A549 (cell line): Measurements from ENCODE around the gene YTHDF2. TPM values are rescaled to one million over a fixed set of nuclear protein-coding genes. Genes with fewer than 3 reads are reported as not detected.

Experiments used
- ATAC-seq, 2 experiments: fragments of 200-7000 bp in 1 of 2; fragments of >200 bp in 1 of 2; cut with Nextera tagmentation in 1 of 2; cut with Tn5 transposase in 1 of 2; 3 replicates each; pipeline versions ENCODE4 v1.8.0 to v1.9.1; 2018 to 2020; ENCODE audit warnings: mild to moderate bottlenecking in 1 of 2, moderate library complexity in 1 of 2
- CTCF ChIA-PET: fragments of 300-600 bp; sonication (Branson Sonifier 250); formaldehyde crosslinking; extraction: SDS; loops from one replicate; lab custom pipeline; 2021; ENCODE audit warnings: antibody characterized with exemption, inconsistent platforms; lab: Yijun Ruan, JAX
- POLR2A ChIA-PET: fragments of 350-600 bp; formaldehyde crosslinking; extraction: SDS; loops from one replicate; lab custom pipeline; 2021; ENCODE audit warnings: antibody characterized with exemption, inconsistent platforms; lab: Yijun Ruan, JAX
- DNase-seq, 2 experiments: peaks; one replicate each; pipeline versions ENCODE4 v3.0.0 to v3.0.0-alpha.2; 2011 to 2016; ENCODE audit warnings: low read depth in 1 of 2, low spot score in 1 of 2
- FAIRE-seq: peaks from 2 replicates; lab custom pipeline; 2011; peaks lifted over from hg19 to GRCh38; lab: Jason Lieb, UNC
- H3K27ac ChIP-seq, 2 experiments: fragments of >200 bp; sonication (Bioruptor Twin); formaldehyde crosslinking; 3 replicates each; pipeline ENCODE4 v1.5.1; 2016 to 2017
- H3K4me1 ChIP-seq: fragments of >200 bp; sonication (Bioruptor Twin); formaldehyde crosslinking; 3 replicates; pipeline ENCODE4 v1.6.1; 2016
- H3K4me2 ChIP-seq: fragments of >200 bp; sonication (Bioruptor Twin); formaldehyde crosslinking; 3 replicates; pipeline ENCODE4 v1.6.1; 2016
- H3K4me3 ChIP-seq: fragments of >200 bp; sonication (Bioruptor Twin); formaldehyde crosslinking; 3 replicates; pipeline ENCODE4 v1.5.1; 2016
- H3K9me3 ChIP-seq: fragments of >200 bp; sonication (Bioruptor Twin); formaldehyde crosslinking; 3 replicates; pipeline ENCODE4 v1.6.1; 2016
- BCL3 ChIP-seq: fragments of >200 bp; sonication (Bioruptor Twin); formaldehyde crosslinking; IDR thresholded peaks from 3 replicates; pipeline ENCODE4 v1.6.1; 2016
- CHD2 ChIP-seq: fragments of 150-350 bp; IDR thresholded peaks from 2 replicates; pipeline ENCODE4 v1.6.1; 2014; ENCODE audit warnings: low read length; ENCODE audit not compliant: partially characterized antibody
- CTCF ChIP-seq: fragments of >200 bp; sonication (Bioruptor Twin); formaldehyde crosslinking; IDR thresholded peaks from 3 replicates; pipeline ENCODE4 v1.5.1; 2016
- ESRRA ChIP-seq: fragments of 150-350 bp; IDR thresholded peaks from 2 replicates; pipeline ENCODE4 v1.6.1; 2014; ENCODE audit warnings: mild to moderate bottlenecking, low read length, borderline replicate concordance
- FOSL2 ChIP-seq, 2 experiments: fragments of 450-650 bp in 1 of 2; fragments of >200 bp in 1 of 2; sonication (Bioruptor Twin) in 1 of 2; formaldehyde crosslinking; IDR thresholded peaks; 2 replicates each; pipeline versions ENCODE4 v1.5.0 to v1.6.1; 2016 to 2020; ENCODE audit warnings: mild to moderate bottlenecking in 1 of 2, moderate library complexity in 1 of 2
- GATA3 ChIP-seq: IDR thresholded peaks from 2 replicates; pipeline ENCODE4 v1.6.1; 2012; ENCODE audit warnings: borderline replicate concordance
- HES2 ChIP-seq: fragments of >200 bp; sonication (Bioruptor Twin); formaldehyde crosslinking; IDR thresholded peaks from 2 replicates; pipeline ENCODE4 v1.6.1; 2016
- HOXB13 ChIP-seq: fragments of 250-450 bp; sonication (Bioruptor Pico); IDR thresholded peaks from 2 replicates; pipeline ENCODE4 v1.5.0; 2020; ENCODE audit warnings: low read depth, mild to moderate bottlenecking, moderate library complexity
- HOXB5 ChIP-seq: fragments of 250-450 bp; sonication (Bioruptor Pico); IDR thresholded peaks from 2 replicates; pipeline ENCODE4 v1.5.0; 2020; ENCODE audit warnings: mild to moderate bottlenecking, moderate library complexity
- JUN ChIP-seq, 2 experiments: fragments of >200 bp; sonication (Bioruptor Twin); formaldehyde crosslinking; IDR thresholded peaks; 2 replicates in 1 of 2; 3 replicates in 1 of 2; pipeline ENCODE4 v1.6.1; 2016 to 2017
- KDM1A ChIP-seq: fragments of 200-600 bp; sonication (generic); IDR thresholded peaks from 2 replicates; pipeline ENCODE4 v1.6.1; 2016; ENCODE audit warnings: low read depth, mild to moderate bottlenecking
- KDM5A ChIP-seq: fragments of 200-600 bp; sonication (generic); IDR thresholded peaks from 2 replicates; pipeline ENCODE4 v1.6.1; 2016; ENCODE audit warnings: antibody characterized with exemption, mild to moderate bottlenecking
- MAFK ChIP-seq: fragments of 450-650 bp; IDR thresholded peaks from 2 replicates; pipeline ENCODE4 v1.6.1; 2014; ENCODE audit not compliant: partially characterized antibody
- MAX ChIP-seq: IDR thresholded peaks from 2 replicates; pipeline ENCODE4 v1.6.1; 2012
- MYC ChIP-seq: IDR thresholded peaks from 2 replicates; pipeline ENCODE4 v1.6.1; 2012; ENCODE audit warnings: mild to moderate bottlenecking, inconsistent platforms, low read length, improper control_type of control experiment, borderline replicate concordance
- PBX3 ChIP-seq: IDR thresholded peaks from 2 replicates; pipeline ENCODE4 v1.6.1; 2012
- PHF8 ChIP-seq: fragments of 200-600 bp; sonication (generic); IDR thresholded peaks from 2 replicates; pipeline ENCODE4 v1.6.1; 2016; ENCODE audit warnings: low read depth, mild to moderate bottlenecking, antibody characterized with exemption, moderate library complexity, borderline replicate concordance
- POLR2A ChIP-seq: IDR thresholded peaks from 2 replicates; pipeline ENCODE4 v1.6.1; 2012; ENCODE audit warnings: mild to moderate bottlenecking, low read length
- RAD21 ChIP-seq, 2 experiments: fragments of >200 bp in 1 of 2; sonication (Bioruptor Twin) in 1 of 2; formaldehyde crosslinking in 1 of 2; IDR thresholded peaks in 1 of 2; conservative IDR thresholded peaks in 1 of 2; 2 replicates in 1 of 2; 3 replicates in 1 of 2; pipeline ENCODE4 v1.6.1; 2012 to 2018; ENCODE audit warnings: inconsistent platforms in 1 of 2
- RFX5 ChIP-seq: fragments of 450-650 bp; IDR thresholded peaks from 2 replicates; pipeline ENCODE4 v1.7.1; 2014; ENCODE audit warnings: antibody characterized with exemption, mild to moderate bottlenecking, moderate library complexity
- SMC3 ChIP-seq: fragments of >200 bp; sonication (Bioruptor Twin); formaldehyde crosslinking; IDR thresholded peaks from 3 replicates; pipeline ENCODE4 v1.6.1; 2018; ENCODE audit warnings: inconsistent platforms
- SREBF2 ChIP-seq: fragments of 450-650 bp; IDR thresholded peaks from 2 replicates; pipeline ENCODE4 v1.6.1; 2014; ENCODE audit warnings: mild to moderate bottlenecking, moderate library complexity
- ZFP36 ChIP-seq: fragments of 450-650 bp; IDR thresholded peaks from 2 replicates; pipeline ENCODE4 v1.6.1; 2014; ENCODE audit warnings: borderline replicate concordance; ENCODE audit not compliant: partially characterized antibody
- ZSCAN20 ChIP-seq: fragments of 250-450 bp; sonication (Bioruptor Pico); IDR thresholded peaks from 2 replicates; pipeline ENCODE4 v1.8.0; 2022; ENCODE audit warnings: mild to moderate bottlenecking, moderate library complexity
- WGBS: methylation state at CpG from one replicate; pipeline ENCODE4 v1.1.6; 2017; ENCODE audit errors: missing lambda C conversion rate; 5-methylcytosine and 5-hydroxymethylcytosine counted together
- polyA minus RNA-seq: library from RNA; depleted of rRNA, polyadenylated mRNA; stranded (reverse); fragments of >200 nt; gene quantifications from 2 replicates; pipeline ENCODE4 v1.2.3, GENCODE V29; 2011; rRNA and poly(A)+ RNA removed
- polyA plus RNA-seq, 4 experiments: library from polyadenylated mRNA; depleted of rRNA in 3 of 4; stranded (reverse); fragments of >200 nt; fragmentation: RNase III in 1 of 4; extraction: RNeasy Plus Mini Kit Qiagen cat#74134 plus additional on column Dnase treatment in 1 of 4; gene quantifications; 2 replicates in 3 of 4; 3 replicates in 1 of 4; pipeline ENCODE4 v1.2.3, GENCODE V29; 2011 to 2017
- TF ChIP-seq, protein P1 (sequence below): IDR thresholded peaks from 2 replicates; pipeline ENCODE4 v1.6.1; 2012; ENCODE audit warnings: low read depth, borderline replicate concordance
- TF ChIP-seq, protein P2 (sequence below): fragments of 250-450 bp; sonication (Bioruptor Pico); IDR thresholded peaks from 2 replicates; pipeline ENCODE4 v1.5.0; 2021; ENCODE audit warnings: mild to moderate bottlenecking, moderate library complexity, borderline replicate concordance

YTHDF2 gene
- polyA plus RNA-seq (2011; rRNA removed) (55.6 and 59.3 TPM in 2 replicates), polyA plus RNA-seq (2017; fragmentation: RNase III; extraction: RNeasy Plus Mini Kit Qiagen cat#74134 plus additional on column Dnase treatment) (51.4 to 53.2 TPM (median 52.7 TPM) in 3 replicates), polyA minus RNA-seq (108 and 113 TPM in 2 replicates)
- 28.0 and 30.7 TPM in 2 replicates for polyA plus RNA-seq (2012; cell fraction: cytosol; rRNA removed)
- 31.3 and 32.0 TPM in 2 replicates for polyA plus RNA-seq (2012; cell fraction: nucleus; rRNA removed)

- FAIRE-seq = no peak
- Histone ChIP-seq H3K4me2 (peak within 1 kb of the TSS; percentile 97), H3K27ac (peak within 1 kb of the TSS; percentile 98 to 100), H3K4me1 (peaks cover 19% of the 10 kb centered on the region; the same call in 2 of the 3 replicates), H3K4me3 (peak within 1 kb of the TSS; percentile 98), H3K9me3 (no peaks in the 10 kb centered on the region)
- POLR2A ChIA-PET = interaction anchor here (0.6 to 1.9 kb wide), 17 partner anchors 9 to 445 kb away, joined by 3 to 27 read pairs (median 4); partner anchors contain the start of genes GMEB1, RNU11, SRSF4 and TAF12
- peak; percentile 69 to 95 for DNase-seq
- peak; percentile 96 to 98 for ATAC-seq
- TF ChIP-seq, protein P1, sequence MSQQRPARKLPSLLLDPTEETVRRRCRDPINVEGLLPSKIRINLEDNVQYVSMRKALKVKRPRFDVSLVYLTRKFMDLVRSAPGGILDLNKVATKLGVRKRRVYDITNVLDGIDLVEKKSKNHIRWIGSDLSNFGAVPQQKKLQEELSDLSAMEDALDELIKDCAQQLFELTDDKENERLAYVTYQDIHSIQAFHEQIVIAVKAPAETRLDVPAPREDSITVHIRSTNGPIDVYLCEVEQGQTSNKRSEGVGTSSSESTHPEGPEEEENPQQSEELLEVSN = peak; percentile 80
- TF ChIP-seq CTCF (peak; percentile 69), KDM5A (no peak), FOSL2 (IDR thresholded peaks at IDR 0.05) (no peak), FOSL2 (CRISPR knock-in tag; IDR thresholded peaks at IDR 0.05) (peak; percentile 15; the same call in 1 of the 2 replicates), JUN (IDR thresholded peaks at IDR 0.05) (peak; percentile 21 to 83; a peak in 3 of 5 replicates), RFX5 (no peak), MYC (peak; percentile 67), ZFP36 (no peak), PBX3 (no peak), HOXB5 (no peak), MAX (peak; percentile 75), PHF8 (peak; percentile 64), MAFK (no peak), POLR2A (peak; percentile 17; the same call in 1 of the 2 replicates), BCL3 (0 out of 3 replicates have a peak, but pooled peaks have one; percentile 61), SREBF2 (no peak), HOXB13 (CRISPR knock-in tag) (no peak), ESRRA (no peak), ZSCAN20 (CRISPR knock-in tag) (no peak), RAD21 (conservative IDR thresholded peaks at IDR 0.05 in 1 of 2, IDR thresholded peaks at IDR 0.05 in 1 of 2) (0 out of 5 replicates have a peak, but pooled peaks of 1 of the 2 experiments have one; percentile 24), GATA3 (peak; percentile 33; the same call in 1 of the 2 replicates), HES2 (no peak), CHD2 (peak; percentile 67), KDM1A (no peak), SMC3 (peak; percentile 40; the same call in 2 of the 3 replicates)
- TF ChIP-seq, protein P2, sequence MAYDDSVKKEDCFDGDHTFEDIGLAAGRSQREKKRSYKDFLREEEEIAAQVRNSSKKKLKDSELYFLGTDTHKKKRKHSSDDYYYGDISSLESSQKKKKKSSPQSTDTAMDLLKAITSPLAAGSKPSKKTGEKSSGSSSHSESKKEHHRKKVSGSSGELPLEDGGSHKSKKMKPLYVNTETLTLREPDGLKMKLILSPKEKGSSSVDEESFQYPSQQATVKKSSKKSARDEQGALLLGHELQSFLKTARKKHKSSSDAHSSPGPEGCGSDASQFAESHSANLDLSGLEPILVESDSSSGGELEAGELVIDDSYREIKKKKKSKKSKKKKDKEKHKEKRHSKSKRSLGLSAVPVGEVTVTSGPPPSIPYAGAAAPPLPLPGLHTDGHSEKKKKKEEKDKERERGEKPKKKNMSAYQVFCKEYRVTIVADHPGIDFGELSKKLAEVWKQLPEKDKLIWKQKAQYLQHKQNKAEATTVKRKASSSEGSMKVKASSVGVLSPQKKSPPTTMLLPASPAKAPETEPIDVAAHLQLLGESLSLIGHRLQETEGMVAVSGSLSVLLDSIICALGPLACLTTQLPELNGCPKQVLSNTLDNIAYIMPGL (CRISPR knock-in tag) = peak; percentile 26; the same call in 1 of the 2 replicates
- WGBS = 0% methylated on average over 6 of the region's 92 CpGs
- CTCF ChIA-PET = interaction anchor here (0.5 to 2.5 kb wide), 27 partner anchors 10 to 296 kb away, joined by 3 to 31 read pairs (median 4); partner anchors contain the start of genes GMEB1, RNU11 and TAF12
Observed at GRCh38 chr1:28736450-28737306, at the start of gene YTHDF2. TSS of gene YTHDF2 (plus strand) at chr1:28736940. CDS start at chr1:28737121, 181 bp downstream.
